ENCODE measurements around the gene SLC22A2.

The SLC22A2 gene

GRCh38 chr6:160273750-160274149 is 15.1 kb upstream of the SLC22A2 start:
- DNase-seq (ENCODE audit: low spot score) = no peak

GRCh38 chr6:160273196-160273595 is 14.6 kb upstream of the SLC22A2 start:
- DNase-seq (ENCODE audit: low spot score) = no peak

DNA sequence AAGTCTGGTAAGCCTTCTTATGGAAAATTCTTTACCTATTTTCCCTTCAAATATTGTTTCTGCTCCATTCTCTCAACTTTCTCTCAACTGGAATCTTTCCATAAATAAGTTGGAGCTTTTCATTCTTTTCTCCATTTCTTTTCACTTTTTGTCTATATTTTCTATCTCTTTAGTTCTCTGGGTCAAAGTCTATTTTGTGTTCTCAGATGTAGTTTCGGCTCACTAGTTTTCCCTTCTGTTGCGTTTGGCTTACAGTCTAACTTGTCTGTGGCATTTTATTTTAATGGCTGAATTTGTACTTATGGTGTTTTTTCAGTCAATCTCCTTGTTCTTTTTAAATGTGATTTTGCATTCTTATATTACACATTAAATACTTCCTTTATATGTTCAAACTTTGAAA is 14.1 kb upstream of the SLC22A2 start:
- DNase-seq (ENCODE audit: low spot score) = no peak

DNA sequence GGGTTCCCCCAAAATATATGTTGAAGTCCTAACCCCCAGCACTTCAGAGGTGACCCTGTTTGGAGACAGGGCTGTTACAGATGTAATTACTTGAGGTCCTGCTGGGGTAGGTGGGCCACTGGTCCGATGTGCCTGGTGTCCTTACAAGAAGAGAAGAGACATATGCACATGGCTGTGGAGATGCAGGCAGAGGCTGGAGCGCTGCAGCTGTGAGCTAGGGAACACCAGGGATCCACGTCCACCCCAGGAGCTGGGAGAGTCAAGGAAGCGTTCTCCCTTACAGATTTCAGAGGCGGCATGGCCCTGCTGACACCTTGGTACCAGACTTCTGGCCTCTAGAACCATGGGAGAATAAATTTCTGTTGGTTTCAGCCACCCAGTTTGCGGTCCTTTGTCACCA is 11.7 kb upstream of the SLC22A2 start:
- DNase-seq (ENCODE audit: low spot score) = no peak

- no peak for DNase-seq (ENCODE audit: low spot score)
These were observed 11.2 kb upstream of the SLC22A2 start for GRCh38 chr6:160269771-160270170.

- no peak for DNase-seq (ENCODE audit: low spot score)
These were observed 10.5 kb upstream of the SLC22A2 start for GRCh38 chr6:160269023-160269521.

GRCh38 chr6:160267102-160267501 is 8.5 kb upstream of the SLC22A2 start:
- no peak for DNase-seq (ENCODE audit: low spot score)

DNA sequence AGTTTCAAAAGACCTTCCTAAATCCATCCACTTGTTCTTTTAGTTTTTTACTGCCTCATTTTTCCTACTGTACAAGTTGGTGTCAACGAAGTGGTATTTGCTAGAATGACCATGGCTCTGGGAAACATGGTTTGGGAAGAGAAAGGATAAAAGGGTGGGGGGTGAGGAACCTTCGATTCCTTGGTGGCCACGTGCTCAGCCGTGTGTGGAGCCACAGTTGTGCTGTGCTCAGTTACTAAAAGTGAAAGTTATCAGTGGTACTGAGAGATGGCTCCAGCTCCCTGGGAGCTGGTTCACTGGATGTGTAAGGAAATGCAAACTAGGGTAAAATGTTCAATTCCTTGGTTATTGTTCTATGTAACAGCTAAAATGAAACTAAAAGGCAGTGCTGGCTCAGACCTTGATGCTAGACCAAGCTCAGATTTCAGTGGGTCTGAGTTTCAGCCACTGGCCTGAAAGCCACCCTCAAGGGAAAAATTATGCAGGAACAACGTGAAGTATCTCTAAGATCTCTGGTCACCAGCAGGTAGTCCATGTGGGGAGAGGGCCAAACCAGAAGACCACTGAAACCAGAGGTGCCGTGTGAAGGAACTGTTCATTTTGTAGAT is 7.4 kb upstream of the SLC22A2 start:
- DNase-seq (ENCODE audit: low spot score) = no peak

- no peak for DNase-seq (ENCODE audit: low spot score)
These were observed 5.5 kb upstream of the SLC22A2 start for GRCh38 chr6:160264061-160264612.

GRCh38 chr6:160263196-160263939 is 4.7 kb upstream of the SLC22A2 start:
- no peak for DNase-seq (ENCODE audit: low spot score)

- DNase-seq (ENCODE audit: low spot score) = no peak
These were observed 3.5 kb upstream of the SLC22A2 start for GRCh38 chr6:160261991-160262680.

- DNase-seq (ENCODE audit: low spot score) = no peak
These were observed 2.3 kb upstream of the SLC22A2 start for GRCh38 chr6:160260803-160261450.

DNA sequence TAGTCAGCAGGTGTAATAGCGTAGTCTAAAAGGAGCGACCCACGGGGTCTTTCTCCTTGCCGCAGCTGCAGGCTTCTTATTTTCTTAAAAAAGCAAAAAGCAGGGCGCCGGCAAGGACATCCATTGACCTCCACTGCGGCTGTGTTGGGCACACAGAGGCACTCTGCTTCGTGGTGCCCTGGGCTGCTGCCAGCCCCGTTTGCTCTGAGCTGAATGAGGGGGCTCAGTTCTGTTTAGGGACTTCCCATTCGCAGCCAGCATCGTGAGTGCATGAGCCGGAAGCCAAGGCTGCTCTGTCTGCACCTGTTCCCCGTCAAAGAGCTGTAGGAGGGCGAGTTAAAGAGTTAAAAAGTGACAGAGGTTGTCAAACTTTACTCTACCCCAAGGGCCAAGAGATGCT is 1.7 kb upstream of the SLC22A2 start:
- no peak for DNase-seq (ENCODE audit: low spot score)

DNA sequence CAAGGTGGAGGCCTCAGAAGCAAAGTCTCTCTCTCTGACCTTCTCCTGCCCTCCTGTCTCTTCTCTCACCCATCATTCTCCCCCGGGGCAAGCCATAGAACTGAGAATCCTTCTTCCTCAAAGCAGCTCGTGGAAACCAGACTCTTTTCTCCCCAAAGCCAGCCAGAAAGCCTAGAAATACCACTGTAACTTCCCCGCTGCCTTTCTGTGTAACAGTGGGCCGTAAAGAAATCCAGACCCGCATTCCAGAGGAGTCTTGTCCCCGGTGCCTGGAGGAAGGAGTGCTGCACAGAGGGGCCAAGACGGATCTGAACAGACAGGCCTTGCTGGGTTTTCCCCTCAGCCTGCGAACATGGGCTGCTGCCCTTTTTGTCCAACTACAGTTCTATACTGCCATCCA is 977 bp upstream of the SLC22A2 start:
- no peak for DNase-seq (ENCODE audit: low spot score)

DNA sequence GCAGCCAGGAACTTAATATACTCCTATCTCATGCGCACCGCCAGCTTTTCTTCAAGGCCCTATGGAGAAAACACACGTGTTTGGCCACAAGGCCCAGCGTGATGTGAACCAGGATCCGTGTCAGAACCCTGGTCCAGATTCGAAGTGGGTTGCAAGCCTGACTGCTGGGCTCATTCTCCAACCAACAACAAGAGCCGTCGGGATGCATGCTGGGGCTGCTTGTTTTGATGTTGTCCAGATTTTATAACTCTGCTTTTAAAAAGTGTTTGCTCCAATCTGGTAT is 463 bp upstream of the SLC22A2 start:
- DNase-seq (ENCODE audit: low spot score) = no peak

DNA sequence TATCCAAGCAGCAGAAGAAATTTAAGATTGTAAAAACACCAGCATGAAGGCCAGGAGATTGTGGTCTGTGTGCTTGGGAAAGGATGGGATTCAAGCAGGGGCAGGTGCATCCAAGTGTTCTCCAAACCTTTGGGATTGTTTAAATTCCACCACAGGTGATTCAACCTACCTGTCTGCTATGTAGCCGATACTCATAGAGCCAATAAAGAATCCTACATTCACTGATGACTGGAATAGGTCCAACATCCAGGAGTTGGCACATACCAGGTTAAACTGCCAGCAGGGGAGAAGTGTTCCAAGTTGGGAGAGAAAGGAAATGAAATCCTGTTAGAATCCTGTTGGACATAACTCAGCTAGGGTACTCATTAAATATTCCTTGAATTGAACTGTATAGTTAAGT is 2.2 kb downstream of the SLC22A2 start:
- DNase-seq (ENCODE audit: low spot score) = no peak

GRCh38 chr6:160254467-160255312 is 3.9 kb downstream of the SLC22A2 start:
- no peak for DNase-seq (ENCODE audit: low spot score)

DNA sequence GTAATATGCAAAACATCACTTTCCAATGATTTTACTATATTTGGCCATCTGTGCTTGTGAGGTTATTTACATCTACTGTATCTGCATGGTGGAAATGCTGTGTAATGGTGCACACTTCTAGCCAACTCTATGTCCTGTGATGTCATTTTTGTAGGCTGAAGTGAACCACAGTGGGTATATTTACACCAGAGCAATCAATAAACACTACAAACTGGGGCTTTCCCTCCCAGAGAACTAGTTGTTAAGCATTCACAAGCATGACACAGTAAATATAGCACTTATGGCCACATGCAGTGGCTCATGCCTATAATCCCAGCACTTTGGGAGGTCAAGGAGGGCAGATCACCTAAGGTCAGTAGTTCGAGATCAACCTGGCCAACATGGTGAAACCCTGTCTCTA is 4.9 kb downstream of the SLC22A2 start:
- DNase-seq (ENCODE audit: low spot score) = no peak

- no peak for DNase-seq (ENCODE audit: low spot score)
These were observed 5.3 kb downstream of the SLC22A2 start for GRCh38 chr6:160253292-160253691.

DNA sequence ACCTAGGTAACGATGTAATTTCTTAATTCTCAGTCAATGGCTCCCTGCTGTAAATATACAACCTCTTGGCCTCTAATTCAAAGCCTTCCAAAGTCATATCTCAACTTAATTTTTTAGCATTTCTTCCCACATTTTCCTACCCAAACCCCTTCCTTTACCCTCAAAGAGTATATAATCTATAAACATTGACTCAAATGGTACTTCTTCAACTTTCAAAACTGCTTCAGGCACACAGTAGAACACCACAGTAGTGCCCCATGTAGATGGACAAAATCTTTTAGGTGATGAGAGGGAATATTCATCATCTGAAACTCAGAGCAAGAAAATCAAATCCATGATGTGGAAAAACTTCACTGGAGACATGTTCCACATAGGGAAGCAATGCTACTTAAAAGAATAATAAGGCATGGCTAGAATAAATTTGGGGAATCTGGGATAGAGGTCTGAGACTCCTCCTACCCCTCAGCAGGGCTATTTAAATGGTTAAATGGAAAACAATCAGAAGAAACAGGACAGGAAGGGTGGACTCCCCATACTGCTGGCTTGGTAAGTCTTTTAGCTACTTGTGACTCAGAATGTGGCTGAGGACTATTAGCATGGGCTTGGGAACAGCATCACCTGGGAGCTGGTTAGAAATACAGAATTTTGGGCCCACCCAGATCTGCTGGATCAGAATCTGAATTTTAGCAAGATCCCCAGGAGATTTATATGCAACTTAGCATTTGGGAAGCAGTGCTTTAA is 6.4 kb downstream of the SLC22A2 start:
- DNase-seq (ENCODE audit: low spot score) = no peak

DNA sequence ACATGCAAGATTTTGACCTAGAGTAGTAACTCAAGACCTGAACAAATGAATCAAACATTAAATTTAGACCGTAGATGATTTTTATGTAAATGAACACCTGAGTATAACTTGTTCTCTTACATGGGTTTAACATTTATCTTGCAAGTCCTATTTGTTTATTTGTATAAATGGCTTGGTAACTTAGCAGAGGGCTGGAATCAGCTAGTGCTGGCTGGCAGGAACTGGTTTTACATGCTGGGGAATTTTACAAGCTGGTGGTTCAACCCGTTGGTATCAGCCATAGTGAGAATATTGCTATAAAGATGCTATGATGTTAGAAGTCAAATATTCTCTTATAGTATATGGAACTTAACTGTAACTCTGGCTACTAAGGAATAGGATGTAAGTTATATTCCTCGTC is 8.9 kb downstream of the SLC22A2 start:
- no peak for DNase-seq (ENCODE audit: low spot score)

All from CD4-positive, alpha-beta T cell treated with Interleukin-6 at 100 ng/mL for 8 hours (primary cell).